ENCODE results near the gene ADIPOQ. TPM values are rescaled to one million over a fixed set of nuclear protein-coding genes. Genes with fewer than 3 reads are reported as not detected.
"Not testable (repeated sequence)": the region's sequence is repeated elsewhere in the genome, so short reads cannot be mapped to it uniquely, and the experiment has no call there.

Gene ADIPOQ
- total and polyA plus RNA-seq, 2 of the 4 experiments (the other 2 are of a cell fraction): not detected

GRCh38 chr3:186903676-186904075, 61.2 kb downstream of the ADIPOQ start:
- H3K27me3 ChIP-seq (ENCODE audit: control insufficient read depth, insufficient read depth, low read length); dilution Hi-C loops (cut with HindIII; ENCODE audit: low sequenced_read_pairs, unreplicated experiment); H3K4me3 ChIP-seq (ENCODE audit: insufficient read depth, low read depth, low read length); H2BK120ac ChIP-seq (ENCODE audit: low read depth, low read length); H4K8ac ChIP-seq (ENCODE audit: low read depth in 2 of 2, low read length in 2 of 2); H3K18ac ChIP-seq (ENCODE audit: low read depth, low read length); H3K14ac ChIP-seq (replicated peaks; ENCODE audit: low read depth, low read length); H3K9ac ChIP-seq (ENCODE audit: low read depth, low read length); H3K4me2 ChIP-seq (ENCODE audit: low read depth, low read length); H3K4me1 ChIP-seq (ENCODE audit: control insufficient read depth, insufficient read depth, low read length); H3K9me3 ChIP-seq (ENCODE audit: control insufficient read depth, insufficient read depth, low read length); H3K56ac ChIP-seq (ENCODE audit: extremely low read depth, insufficient read depth, low read length); H3K23ac ChIP-seq (ENCODE audit: low read depth, low read length); H3K9me1 ChIP-seq (ENCODE audit: insufficient read depth, low read length); H2AFZ ChIP-seq (replicated peaks; ENCODE audit: low read length, poor library complexity); H2AK5ac ChIP-seq (ENCODE audit: low read depth, low read length); H4K5ac ChIP-seq (ENCODE audit: low read depth, low read length); H3K36me3 ChIP-seq (ENCODE audit: control insufficient read depth, insufficient read depth, low read length); H2BK15ac ChIP-seq (ENCODE audit: low read depth, low read length); H4K20me1 ChIP-seq (ENCODE audit: insufficient read depth, low read length); H2BK5ac ChIP-seq (ENCODE audit: low read depth, low read length, poor library complexity, severe bottlenecking); H2BK20ac ChIP-seq (ENCODE audit: low read depth, low read length); BruUV-seq (replicated peaks); in situ Hi-C loops (cut with MboI; ENCODE audit: low sequenced_read_pairs); intact Hi-C loops (cut with micrococcal nuclease); H3K27ac ChIP-seq (ENCODE audit: insufficient read depth, low read length); POLR2A ChIA-PET (ENCODE audit: unreplicated experiment); H2AK9ac ChIP-seq (replicated peaks; ENCODE audit: low read depth, low read length, poor library complexity); H3K4ac ChIP-seq (ENCODE audit: low read depth, low read length); CTCF ChIA-PET; DNase-seq; H4K91ac ChIP-seq (ENCODE audit: insufficient read depth, low read depth, low read length); H3K79me1 ChIP-seq (ENCODE audit: low read depth in 1 of 2, low read length in 2 of 2); ATAC-seq (ENCODE audit: low read depth): not testable (repeated sequence)
- no CpG with 5 or more reads among the region's 2 CpGs for WGBS, 2 experiments (ENCODE audit: extremely low coverage in 2 of 2, insufficient read length in 1 of 2)
